NK-92 treated with Interleukin-12 subunit alpha and Interleukin-12 subunit beta, amount 100 ng/mL, for 24 hours (cell line): ENCODE data around the gene SUPT3H.
A peak's percentile ranks its signal among the peaks of the same experiment; 100 is the strongest.

ENCODE experiments used
- DNase-seq: peaks from one replicate; lab custom pipeline; 2025; lab: John Stamatoyannopoulos, UW

SUPT3H gene

DNA sequence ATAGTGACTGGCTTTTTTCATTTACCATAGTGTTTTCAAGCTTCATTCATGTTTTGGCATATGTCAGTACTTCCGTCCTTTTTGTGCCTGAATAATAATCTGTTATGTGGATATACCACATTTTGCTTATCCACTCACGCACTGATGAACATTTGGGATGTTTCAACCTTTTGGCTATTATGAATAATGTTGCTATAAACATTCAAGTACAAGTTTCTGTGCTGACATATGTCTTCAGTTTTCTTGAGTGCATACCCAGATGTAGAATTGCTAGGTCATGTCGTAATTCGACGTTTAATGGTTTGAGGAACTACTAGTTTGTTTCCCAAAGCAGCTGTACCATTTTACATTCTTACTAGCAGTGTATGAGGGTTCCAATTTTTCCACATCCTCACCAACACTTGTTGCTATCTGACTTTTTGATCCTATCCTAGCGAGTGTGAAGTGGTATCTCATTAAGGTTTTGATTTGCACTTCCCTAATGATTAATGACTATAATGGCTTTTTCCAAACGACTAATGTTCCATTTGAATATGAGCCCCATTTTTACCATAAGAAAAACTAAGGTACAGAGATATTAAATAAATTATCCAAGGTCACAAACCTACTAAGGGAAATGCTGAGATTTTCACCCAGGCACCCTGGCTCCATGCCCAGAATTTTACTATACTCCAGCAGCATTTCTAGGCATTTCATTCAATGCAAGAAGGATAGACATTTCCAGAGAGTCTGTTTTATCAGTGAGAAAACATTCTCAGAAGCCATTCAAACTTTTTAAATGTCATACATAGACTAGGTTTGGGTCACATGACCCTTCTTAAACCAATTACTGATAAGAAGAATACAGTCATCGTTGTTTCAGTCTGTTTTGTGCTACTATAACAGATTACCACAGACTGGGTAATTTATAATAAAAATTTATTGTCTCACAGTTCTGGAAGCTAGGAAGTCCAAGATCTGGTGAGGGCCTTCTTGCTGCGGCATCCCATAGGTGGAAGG, 120.7 kb downstream of the SUPT3H start:
- no peak for DNase-seq

DNA sequence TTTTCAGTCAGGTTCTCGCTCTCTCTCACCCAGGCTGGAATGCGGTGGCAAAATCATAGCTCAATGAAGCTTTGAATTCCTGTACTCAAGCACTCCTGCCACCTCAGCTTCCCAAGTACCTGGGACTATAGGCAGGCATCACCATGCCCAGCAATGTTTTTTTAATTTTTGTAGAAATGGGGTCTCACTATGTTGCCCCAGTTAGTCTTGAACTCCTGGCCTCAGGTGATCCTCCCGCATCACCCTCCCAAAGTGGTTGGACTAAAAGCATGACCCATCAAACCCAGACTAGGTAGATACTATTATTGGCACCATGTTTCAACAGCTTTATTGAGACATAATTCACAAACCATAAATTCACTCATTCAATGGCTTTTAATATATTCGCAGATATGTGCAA, 122.3 kb downstream of the SUPT3H start:
- no peak for DNase-seq

DNA sequence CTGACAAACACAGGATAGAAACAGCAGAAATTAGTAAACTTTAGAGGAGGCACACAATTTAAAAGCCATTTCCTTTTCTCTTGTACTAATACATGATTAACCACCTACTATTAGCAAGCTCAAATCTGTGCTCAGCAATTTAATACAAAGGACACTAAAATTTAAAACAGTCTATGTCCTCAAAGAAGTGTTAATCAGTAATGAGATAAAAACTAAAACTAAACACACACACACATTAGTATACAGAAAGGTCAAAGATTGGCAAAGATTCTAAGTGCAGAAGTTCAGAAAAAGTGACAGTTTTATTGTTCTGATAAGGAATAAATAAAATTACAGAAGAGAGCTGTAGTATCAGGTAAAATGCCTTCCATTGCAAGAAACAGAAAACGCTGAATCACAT, 123.5 kb downstream of the SUPT3H start:
- no peak for DNase-seq

DNA sequence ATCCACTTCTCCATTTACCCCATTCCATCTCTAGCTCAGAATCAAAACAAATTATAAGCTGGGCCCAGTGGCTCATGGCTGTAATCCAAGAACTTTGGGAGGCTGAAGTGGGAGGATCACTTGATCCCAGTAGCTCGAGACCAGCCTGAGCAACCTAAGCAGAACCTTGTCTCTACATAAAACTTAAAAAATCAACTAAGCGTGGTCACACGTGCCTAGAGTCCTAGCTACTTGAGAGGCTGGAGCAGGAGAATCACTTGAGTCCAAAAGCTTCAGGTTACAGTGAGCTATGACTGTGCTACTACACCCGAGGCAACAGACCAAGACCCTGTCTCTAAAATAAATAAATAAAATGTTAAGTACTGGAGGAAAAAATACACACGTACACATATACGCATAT, 124.3 kb downstream of the SUPT3H start:
- DNase-seq = no peak

DNA sequence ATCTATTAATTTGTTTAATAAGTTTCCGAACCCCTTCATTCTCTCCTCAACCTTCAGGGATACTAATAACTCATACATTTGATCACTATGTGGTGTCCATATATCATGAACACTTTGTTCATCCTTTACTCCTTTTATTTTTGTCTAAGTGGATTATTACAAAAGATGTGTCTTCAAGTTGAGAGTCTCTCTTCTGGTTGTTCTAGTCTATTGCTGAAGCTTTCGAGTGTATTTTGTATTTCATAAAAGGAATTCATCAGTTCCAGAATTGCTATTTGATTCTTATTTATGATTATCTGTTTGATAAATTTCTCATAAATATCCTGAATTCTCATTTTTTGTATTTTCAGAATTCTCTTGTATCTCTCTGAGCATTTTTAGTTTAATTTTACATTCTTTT, 146.1 kb downstream of the SUPT3H start:
- no peak for DNase-seq

DNA sequence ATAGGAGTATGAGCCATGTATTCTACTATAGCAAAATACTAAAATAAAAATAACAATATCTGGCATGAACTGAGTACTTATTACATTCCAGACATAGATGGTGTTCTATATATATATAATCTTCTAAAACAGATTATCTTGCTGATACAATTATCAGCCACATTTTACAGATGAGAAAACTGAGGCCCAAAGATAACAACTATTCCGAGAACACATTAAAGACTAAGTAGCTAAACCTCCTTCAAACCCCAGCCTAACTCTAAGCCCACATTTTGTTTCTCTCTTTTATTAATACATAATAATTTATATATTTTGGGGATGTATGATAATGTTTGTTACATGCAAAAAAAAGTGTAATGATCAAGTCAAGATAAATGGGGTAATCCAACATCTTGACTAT, 148.3 kb downstream of the SUPT3H start:
- DNase-seq = no peak

DNA sequence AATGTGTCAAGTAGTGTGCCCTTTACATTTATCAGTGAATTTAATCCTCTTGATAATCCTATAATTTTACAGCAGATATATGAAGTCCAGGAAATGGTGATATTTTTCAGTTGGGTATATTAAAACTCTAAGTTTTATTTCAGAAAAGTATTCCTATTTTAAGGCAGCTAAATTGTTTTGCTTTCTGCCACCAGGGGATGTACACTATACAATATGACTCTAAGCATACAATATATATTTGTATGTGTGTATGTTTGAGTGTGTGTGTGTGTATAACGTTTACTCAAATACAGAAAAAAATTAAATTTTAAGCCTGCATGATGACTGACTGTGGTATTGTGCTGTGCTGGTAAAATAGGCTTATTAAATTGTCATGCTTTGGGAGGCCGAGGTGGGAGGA, 151.7 kb downstream of the SUPT3H start:
- DNase-seq = no peak

DNA sequence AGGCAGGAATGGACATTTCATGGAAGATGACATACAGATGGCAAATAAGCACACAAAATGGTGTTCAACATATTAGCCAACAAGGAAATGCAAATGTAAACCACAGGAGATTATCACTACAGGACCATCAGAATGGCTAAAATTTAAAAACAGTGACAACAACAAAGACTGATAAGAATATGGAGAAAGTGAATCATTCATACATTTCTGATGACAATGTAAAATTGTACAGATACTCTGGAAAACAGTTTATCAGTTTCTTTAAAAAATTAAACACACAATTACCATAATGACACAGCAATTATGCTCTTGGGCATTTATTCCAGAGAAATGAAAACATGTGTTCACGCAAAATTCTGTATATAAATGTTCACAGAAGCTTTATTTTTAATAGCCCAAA, 155.4 kb downstream of the SUPT3H start:
- DNase-seq = no peak

DNA sequence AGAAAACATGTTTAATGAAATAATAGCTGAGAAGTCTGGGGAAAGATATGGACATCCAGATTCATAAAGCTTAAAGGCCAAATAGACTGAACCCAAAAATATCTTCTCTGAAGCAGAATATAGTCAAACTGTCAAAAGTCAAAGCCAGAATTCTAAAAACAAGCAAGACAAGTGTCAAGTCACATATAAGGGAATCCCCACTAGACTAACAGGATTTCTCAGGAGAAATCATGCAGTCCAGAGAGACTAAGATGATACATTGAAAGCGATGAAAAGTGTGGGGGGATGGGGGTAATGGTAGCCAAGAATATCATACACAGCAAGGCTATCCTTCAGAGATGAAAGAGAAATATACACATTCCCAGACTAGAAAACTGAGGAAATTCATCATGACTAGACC, 162.0 kb downstream of the SUPT3H start:
- DNase-seq = no peak

DNA sequence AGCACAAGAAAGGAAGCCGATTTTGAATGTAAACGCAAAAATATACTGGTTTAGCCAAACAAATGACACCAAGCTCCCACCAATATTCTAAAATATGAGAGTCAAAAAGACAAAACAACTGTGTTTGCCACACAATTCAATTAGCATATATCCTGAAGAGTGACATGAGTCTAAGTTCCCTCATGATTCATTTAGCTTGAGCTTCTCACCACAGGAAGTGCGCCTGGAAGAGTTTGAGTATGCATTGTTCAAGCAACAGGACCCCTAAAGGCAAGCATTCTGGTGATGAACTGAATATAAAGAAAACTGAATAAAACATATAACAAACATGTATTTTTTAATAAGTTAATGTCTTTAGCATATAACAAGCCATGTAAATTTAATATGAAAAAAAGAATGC, 164.8 kb downstream of the SUPT3H start:
- DNase-seq = no peak

DNA sequence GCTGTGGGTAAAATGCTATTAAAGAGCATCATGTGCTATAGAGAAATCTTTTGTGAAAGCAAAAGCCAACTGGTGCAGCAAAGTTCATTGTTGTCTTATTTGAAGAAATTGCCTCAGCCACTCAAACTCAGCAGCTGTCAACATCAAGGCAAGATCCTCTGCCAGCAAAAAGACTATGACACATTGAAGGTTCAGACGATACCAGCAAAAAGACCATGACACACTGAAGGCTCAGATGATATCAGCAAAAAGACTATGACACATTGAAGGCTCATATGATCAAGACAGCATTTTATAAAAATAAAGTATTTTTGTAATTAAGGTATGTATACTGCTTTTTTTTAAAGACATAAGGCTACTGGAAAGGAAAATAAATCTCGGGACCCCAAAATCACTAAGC, 168.0 kb downstream of the SUPT3H start:
- no peak for DNase-seq

DNA sequence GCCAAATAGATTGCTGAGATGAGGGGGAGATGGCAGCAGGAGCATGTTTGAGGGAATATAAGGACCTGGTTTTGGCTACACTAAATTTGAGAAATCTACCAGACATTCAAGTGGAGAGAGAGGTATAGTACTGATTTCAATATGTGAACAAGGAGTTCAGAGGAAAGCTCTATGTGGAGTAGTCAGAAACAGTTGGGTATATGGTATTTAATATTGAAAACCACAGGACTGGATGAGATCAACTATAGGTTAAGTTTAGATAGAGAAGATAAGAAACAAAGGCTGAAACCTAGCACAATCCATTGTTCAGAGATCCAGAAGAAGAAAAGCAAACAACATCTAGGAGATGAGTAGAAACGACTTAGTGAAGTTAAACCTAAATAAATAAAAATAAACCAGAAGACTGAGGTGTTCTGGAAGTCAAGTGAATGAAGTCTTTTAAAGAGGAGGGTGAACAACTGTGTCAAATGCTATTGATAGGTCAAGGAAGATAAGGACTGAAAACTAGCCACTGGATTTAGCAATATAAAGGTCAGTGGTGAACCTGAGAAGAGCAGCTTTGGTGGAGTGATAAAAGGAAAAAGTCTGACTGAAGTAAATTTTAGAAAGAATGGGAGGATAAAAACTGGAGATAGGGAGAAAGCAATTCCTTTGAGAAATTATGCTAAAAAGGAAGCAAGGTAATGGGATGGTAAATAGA, 170.8 kb downstream of the SUPT3H start:
- DNase-seq = no peak

DNA sequence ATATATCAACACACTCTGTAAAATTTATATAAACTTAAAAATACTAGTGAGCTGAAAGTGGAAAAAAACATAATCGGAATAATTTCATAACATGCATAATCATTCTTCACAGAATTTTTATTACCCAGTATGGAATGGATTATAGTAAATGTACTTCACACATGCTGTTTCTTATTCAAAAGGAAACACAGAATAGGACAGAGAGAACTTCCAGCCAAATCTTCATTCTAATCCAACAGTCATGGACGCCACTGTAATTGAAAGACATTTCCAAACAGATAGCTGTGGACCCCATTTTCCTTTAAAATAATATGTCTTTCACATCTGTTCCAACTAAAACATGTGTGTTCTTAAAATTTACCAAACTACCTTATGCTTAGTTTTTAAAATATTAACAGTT, 176.2 kb downstream of the SUPT3H start:
- no peak for DNase-seq

DNA sequence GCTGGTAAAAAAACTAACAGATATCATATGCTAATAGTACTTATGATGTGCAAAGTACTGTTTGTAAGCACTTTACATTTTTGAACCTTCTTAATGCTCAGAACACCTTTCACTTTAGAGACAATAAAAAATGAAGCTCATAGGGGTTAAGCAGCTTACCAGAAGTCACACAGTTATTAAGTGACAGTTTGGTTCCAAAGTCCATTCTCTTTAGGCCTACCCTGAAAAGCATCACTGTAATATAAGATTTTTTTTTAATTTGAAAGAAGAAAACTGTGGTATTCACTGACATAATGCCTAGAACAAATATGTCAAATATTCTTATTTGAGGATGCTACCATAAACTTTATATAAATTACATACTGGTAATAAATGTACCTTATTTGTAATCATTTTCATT, 177.2 kb downstream of the SUPT3H start:
- no peak for DNase-seq

DNA sequence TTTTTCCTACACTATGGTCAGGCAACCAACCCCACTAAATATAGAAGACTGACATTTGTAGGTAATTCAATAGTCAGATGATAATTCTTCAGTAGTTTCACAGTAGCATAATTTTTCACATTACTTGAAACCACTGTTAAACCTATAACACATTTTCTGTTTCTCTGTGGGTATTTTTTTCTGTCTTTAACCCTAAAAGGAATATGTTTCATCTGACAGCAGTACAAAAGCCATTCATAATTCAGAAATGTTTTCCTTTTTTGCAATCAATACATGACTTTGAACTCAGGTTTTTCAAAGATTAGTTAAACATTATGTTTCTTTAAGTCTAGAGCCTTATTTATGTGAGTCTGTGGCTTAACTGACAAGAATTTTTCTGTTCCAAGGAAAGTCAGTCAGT, 178.2 kb downstream of the SUPT3H start:
- no peak for DNase-seq

DNA sequence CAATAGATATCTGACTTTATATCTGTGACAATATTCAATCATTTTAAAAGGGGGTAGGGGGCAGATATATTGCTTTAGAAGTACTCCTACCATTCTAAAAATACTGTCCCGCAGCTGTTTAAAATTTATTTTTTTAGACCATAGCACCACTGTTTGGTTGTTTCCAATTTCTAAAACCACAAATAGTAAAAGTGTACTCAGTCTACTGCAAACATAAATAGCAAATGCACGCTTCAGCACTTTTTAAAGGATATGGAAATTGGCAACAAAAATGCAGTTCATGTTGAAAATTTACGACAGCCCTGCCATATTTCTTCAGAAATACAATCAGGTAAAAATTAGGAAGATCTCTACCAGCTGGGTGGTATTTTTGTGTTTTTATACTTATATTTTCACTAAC, 181.6 kb downstream of the SUPT3H start:
- DNase-seq = no peak

DNA sequence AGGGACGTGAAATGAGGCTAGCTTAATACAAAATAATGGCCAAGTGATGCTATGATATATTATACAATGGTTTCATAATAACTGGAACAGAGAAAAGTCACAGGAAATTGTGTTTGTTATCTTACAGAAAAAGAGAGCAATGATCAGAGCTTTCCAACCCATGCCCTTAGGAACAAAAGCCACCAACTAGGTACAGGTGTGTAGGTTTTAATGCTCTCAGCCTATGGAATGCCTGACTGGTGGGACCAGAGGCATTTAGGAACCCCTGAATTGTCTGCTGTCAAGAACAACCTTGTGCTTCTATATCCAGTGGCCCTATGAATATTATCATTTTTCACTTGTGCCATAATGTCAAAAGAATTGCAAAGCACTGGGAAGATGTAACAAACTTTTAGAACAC, 182.6 kb downstream of the SUPT3H start:
- no peak for DNase-seq

DNA sequence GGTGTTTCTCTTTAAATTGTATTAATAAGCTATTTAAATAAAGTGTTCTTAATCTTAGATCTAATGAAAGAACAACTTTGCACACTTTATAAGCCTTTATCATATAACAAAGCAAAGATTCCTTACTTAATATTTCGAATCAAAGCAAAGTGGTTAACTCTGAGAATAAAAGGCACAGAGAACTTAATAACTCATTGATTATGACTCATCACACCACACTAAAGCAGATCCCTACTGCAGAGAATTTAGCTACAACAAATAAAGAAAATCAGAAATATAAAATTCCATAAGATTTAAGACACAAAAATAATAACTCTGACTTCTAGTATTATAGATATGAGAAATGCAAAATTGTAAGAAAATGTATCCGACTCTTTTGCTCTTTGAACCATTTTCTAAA, 185.2 kb downstream of the SUPT3H start:
- DNase-seq = no peak

DNA sequence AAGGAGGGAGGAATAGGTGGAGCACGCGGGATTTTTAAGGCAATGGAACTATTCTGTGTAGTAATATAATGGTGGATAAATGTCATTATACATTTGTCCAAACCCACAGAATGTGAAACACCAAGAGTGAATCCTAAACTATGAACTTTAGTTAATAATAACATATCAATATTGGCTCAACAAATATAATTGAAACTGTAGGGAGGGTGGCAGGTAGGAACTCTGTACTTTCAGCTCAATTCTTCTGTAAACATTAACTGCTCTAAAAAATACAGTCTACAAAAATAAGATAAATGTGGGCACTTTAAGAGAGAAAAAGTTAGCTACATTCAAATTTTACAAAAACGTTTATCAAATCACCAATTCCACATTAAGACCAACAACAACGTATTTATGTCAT, 186.3 kb downstream of the SUPT3H start:
- no peak for DNase-seq

DNA sequence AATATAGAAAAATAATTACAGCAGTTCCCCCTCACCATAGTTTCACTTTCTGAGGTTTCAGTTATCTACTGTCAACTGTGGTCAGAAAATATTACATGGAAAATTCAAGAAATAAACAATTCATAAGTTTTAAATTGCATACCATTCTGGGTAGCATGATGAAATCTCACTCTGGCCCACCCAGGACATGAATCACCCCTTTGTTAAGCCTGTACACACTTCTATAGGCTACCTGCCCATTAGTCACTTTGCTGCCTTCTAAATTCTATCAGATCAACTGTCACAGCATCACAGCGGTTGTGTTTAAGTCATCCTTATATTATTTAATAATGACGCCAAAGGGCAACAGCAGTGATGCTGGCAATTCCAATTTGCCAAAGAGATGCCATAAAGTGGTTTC, 189.9 kb downstream of the SUPT3H start:
- DNase-seq = peak; percentile 25

DNA sequence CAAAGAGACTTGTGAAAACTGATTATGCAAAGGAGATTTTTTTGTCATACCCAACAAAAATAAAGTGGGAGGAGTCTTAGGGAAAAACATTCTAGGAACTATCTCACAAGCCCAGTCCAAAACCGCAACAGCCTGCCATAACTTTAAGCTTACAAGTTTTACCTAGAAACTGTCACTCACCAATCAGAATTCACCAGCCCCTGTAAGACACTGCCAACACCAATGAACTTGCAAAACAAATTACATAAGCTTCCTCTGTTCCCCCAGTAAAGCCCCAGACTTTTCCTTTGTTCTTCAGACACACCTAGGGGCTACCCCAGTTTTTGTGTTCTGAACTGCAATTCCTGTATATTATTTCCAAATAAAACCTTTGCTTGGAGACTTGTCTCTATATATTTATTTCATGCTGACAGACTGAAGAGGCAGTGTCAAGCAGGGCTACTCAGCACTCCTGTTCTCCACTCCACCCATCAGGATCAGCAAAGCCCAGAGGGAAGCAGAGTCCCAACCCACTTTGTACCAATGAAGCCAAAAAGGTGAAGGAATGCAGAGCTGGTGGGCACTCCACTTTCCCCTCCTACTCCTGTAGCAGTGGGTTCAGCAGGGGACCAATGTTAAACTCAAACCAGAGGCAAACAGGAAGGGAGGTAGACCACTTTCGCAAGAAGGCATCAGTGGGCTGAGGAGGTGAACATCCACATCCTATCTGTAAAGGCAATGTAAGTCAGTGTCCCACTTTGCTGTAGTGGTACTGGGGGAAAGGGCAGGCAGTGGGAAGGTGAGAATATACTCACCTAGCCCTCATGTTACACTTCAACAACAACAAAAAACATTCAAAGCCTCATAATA, 192.1 kb downstream of the SUPT3H start:
- peak; percentile 24 for DNase-seq

DNA sequence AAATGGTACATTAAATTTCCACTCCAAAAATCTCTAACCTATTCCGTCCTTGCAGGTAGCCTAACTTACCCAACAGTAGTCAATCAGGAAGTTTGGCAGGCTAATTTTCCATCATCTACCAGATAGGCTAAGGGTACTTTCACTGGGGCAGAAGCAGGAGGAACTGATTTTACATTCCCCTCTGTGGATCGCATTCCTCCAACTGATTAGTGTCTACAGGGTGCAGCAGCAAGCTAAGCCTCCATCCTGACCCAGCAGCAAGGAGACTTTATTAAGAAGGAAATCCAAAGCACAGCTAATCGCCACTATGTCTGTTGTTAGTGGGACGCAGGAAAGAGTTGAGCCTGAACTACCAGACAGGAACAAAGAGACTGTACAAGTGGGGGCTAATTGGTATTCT, 192.8 kb downstream of the SUPT3H start:
- DNase-seq = no peak

DNA sequence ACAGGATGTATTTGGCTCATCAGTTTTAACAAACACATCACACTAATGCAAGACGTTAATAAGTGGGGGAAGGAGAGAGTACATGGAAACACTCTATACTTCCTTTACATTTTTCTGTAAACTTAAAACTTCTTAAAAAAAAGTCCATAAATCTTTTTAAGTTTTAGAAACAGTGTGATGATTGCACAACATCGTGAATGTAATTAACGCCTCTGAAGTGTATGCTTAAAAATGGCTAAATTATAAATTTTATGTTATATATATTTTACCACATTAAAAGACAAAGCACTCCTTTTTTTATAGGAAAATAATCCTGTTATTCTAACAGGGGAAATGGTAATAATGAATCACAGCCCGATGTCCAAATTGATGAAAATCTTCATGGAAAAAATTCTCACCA, 193.7 kb downstream of the SUPT3H start:
- DNase-seq = no peak
